ENCODE data around the gene ST8SIA2. TPM values are rescaled to one million over a fixed set of nuclear protein-coding genes. Genes with fewer than 3 reads are reported as not detected.

ST8SIA2 gene
- total and polyA plus RNA-seq, 2 donors from 2014 or later = 0.38 TPM; not detected in 1

- Histone ChIP-seq H3K9ac (ENCODE audit: low read length in 3 of 3) (no peak overlapping the region), H3K36me3 (ENCODE audit: control insufficient read depth in 2 of 3, insufficient read depth in 3 of 3, low read length in 3 of 3) (no peaks in the 10 kb centered on the region), H3K27ac (ENCODE audit: low read depth in 2 of 2, low read length in 2 of 2) (no peak overlapping the region), H3K4me1 (ENCODE audit: control insufficient read depth in 2 of 3, insufficient read depth in 2 of 3, low read depth in 1 of 3, low read length in 3 of 3) (no peaks in the 10 kb centered on the region), H3K9me3 (ENCODE audit: control insufficient read depth in 2 of 3, insufficient read depth in 1 of 3, low read length in 3 of 3) (no peaks in the 10 kb centered on the region), H3K27me3 (ENCODE audit: control insufficient read depth, insufficient read depth, low read length) (no peaks in the 10 kb centered on the region), H3K4me3 (ENCODE audit: low read length in 3 of 3) (no peak overlapping the region)
- DNase-seq = no peak
- intact Hi-C loops (cut with DNase I) = no loop called here
- FAIRE-seq = no peak
- TF ChIP-seq CTCF (IDR thresholded peaks at IDR 0.05; ENCODE audit: borderline replicate concordance, extremely low read depth, insufficient read depth) = no peak
These were observed 8.6 kb upstream of the ST8SIA2 start for GRCh38 chr15:92385096-92385495.

- intact Hi-C loops (cut with DNase I) = no loop called here
- Histone ChIP-seq H3K4me1 (ENCODE audit: control insufficient read depth in 2 of 3, insufficient read depth in 2 of 3, low read depth in 1 of 3, low read length in 3 of 3) (no peaks in the 10 kb centered on the region), H3K4me3 (ENCODE audit: low read length in 3 of 3) (no peak overlapping the region), H3K27me3 (ENCODE audit: control insufficient read depth, insufficient read depth, low read length) (peaks cover 4% of the 10 kb centered on the region), H3K9me3 (ENCODE audit: control insufficient read depth in 2 of 3, insufficient read depth in 1 of 3, low read length in 3 of 3) (no peaks in the 10 kb centered on the region), H3K36me3 (ENCODE audit: control insufficient read depth in 2 of 3, insufficient read depth in 3 of 3, low read length in 3 of 3) (no peaks in the 10 kb centered on the region), H3K9ac (ENCODE audit: low read length in 3 of 3) (no peak overlapping the region), H3K27ac (ENCODE audit: low read depth in 2 of 2, low read length in 2 of 2) (no peak overlapping the region)
- TF ChIP-seq CTCF (IDR thresholded peaks at IDR 0.05; ENCODE audit: borderline replicate concordance, extremely low read depth, insufficient read depth) = no peak
- DNase-seq (peak in 1 of 5 donors; percentile 32), FAIRE-seq (no peak)
These were observed 2.0 kb upstream of the ST8SIA2 start for GRCh38 chr15:92391640-92392039.

GRCh38 chr15:92392462-92392861, 1.2 kb upstream of the ST8SIA2 start:
- Histone ChIP-seq H3K4me3 (ENCODE audit: low read length in 3 of 3) (no peak overlapping the region), H3K9ac (ENCODE audit: low read length in 3 of 3) (no peak overlapping the region), H3K27me3 (ENCODE audit: control insufficient read depth, insufficient read depth, low read length) (peaks cover 4% of the 10 kb centered on the region), H3K36me3 (ENCODE audit: control insufficient read depth in 2 of 3, insufficient read depth in 3 of 3, low read length in 3 of 3) (no peaks in the 10 kb centered on the region), H3K4me1 (ENCODE audit: control insufficient read depth in 2 of 3, insufficient read depth in 2 of 3, low read depth in 1 of 3, low read length in 3 of 3) (no peaks in the 10 kb centered on the region), H3K27ac (ENCODE audit: low read depth in 2 of 2, low read length in 2 of 2) (no peak overlapping the region), H3K9me3 (ENCODE audit: control insufficient read depth in 2 of 3, insufficient read depth in 1 of 3, low read length in 3 of 3) (no peaks in the 10 kb centered on the region)
- intact Hi-C loops (cut with DNase I) = no loop called here
- FAIRE-seq = no peak
- peak in 3 of 5 donors; percentile 14 to 52 (median 26) for DNase-seq
- no peak for TF ChIP-seq CTCF (IDR thresholded peaks at IDR 0.05; ENCODE audit: borderline replicate concordance, extremely low read depth, insufficient read depth)

- intact Hi-C loops (cut with DNase I) = no loop called here
- peak in 3 of 5 donors; percentile 48 to 54 (median 53) for DNase-seq
- no peak overlapping the region for H3K9ac ChIP-seq (ENCODE audit: low read length in 3 of 3)
- no peaks in the 10 kb centered on the region for H3K4me1 ChIP-seq (ENCODE audit: control insufficient read depth in 2 of 3, insufficient read depth in 2 of 3, low read depth in 1 of 3, low read length in 3 of 3)
- H3K27me3 ChIP-seq (ENCODE audit: control insufficient read depth, insufficient read depth, low read length) = peaks cover 4% of the 10 kb centered on the region
- H3K4me3 ChIP-seq (ENCODE audit: low read length in 3 of 3) = peak overlapping the region in 1 of 3 donors; percentile 38
- no peaks in the 10 kb centered on the region for H3K9me3 ChIP-seq (ENCODE audit: control insufficient read depth in 2 of 3, insufficient read depth in 1 of 3, low read length in 3 of 3)
- no peak overlapping the region for H3K27ac ChIP-seq (ENCODE audit: low read depth in 2 of 2, low read length in 2 of 2)
- TF ChIP-seq CTCF (IDR thresholded peaks at IDR 0.05; ENCODE audit: borderline replicate concordance, extremely low read depth, insufficient read depth) = no peak
- H3K36me3 ChIP-seq (ENCODE audit: control insufficient read depth in 2 of 3, insufficient read depth in 3 of 3, low read length in 3 of 3) = no peaks in the 10 kb centered on the region
- no peak for FAIRE-seq
These were observed 263 bp downstream of the ST8SIA2 start for GRCh38 chr15:92393980-92394308.

Data from kidney (tissue), 14 donors.